HepG2 (cell line): ENCODE data around the gene XAF1. TPM values are rescaled to one million over a fixed set of nuclear protein-coding genes. Genes with fewer than 3 reads are reported as not detected.

Source experiments
- BRD4 ChIP-seq: sonication (generic); formaldehyde crosslinking; IDR thresholded peaks from 2 replicates; pipeline ENCODE4 v1.4.0; 2020; ENCODE audit warnings: missing genetic modification reagents
- CEBPB ChIP-seq: IDR thresholded peaks from 2 replicates; pipeline ENCODE4 v1.6.1; 2011; ENCODE audit warnings: low read depth, low read length, improper control_type of control experiment, borderline replicate concordance
- GATAD2A ChIP-seq: IDR thresholded peaks from 2 replicates; pipeline ENCODE4 v1.6.1; 2016
- JUNB ChIP-seq: sonication (generic); formaldehyde crosslinking; IDR thresholded peaks from 2 replicates; pipeline ENCODE4 v1.8.0; 2022; ENCODE audit warnings: missing genetic modification reagents, mild to moderate bottlenecking, borderline replicate concordance
- KAT2B ChIP-seq: fragments of 150-350 bp; IDR thresholded peaks from 2 replicates; pipeline ENCODE4 v1.6.1; 2014; ENCODE audit warnings: low read depth, low read length, borderline replicate concordance
- NR2F6 ChIP-seq, 2 experiments: IDR thresholded peaks; 2 replicates each; pipeline ENCODE4 v1.6.1; 2016; ENCODE audit warnings: antibody characterized with exemption in 1 of 2, mild to moderate bottlenecking in 1 of 2
- POLR2AphosphoS2 ChIP-seq: IDR thresholded peaks from 2 replicates; pipeline ENCODE4 v1.6.1; 2011; ENCODE audit warnings: low read depth, low read length, improper control_type of control experiment
- ZNF17 ChIP-seq: sonication (generic); formaldehyde crosslinking; IDR thresholded peaks from 2 replicates; pipeline ENCODE4 v1.5.0; 2020; ENCODE audit warnings: mild to moderate bottlenecking, missing genetic modification reagents
- ZNF225 ChIP-seq: sonication (generic); formaldehyde crosslinking; IDR thresholded peaks from 2 replicates; pipeline ENCODE4 v1.4.0; 2020; ENCODE audit warnings: mild to moderate bottlenecking, missing genetic modification reagents
- ZNF34 ChIP-seq: sonication (generic); formaldehyde crosslinking; IDR thresholded peaks from 2 replicates; pipeline ENCODE4 v1.4.0; 2020; ENCODE audit warnings: mild to moderate bottlenecking, missing genetic modification reagents, borderline replicate concordance
- ZNF430 ChIP-seq: sonication (generic); formaldehyde crosslinking; IDR thresholded peaks from 2 replicates; pipeline ENCODE4 v1.9.0; 2021; ENCODE audit warnings: mild to moderate bottlenecking, missing genetic modification reagents
- ZNF546 ChIP-seq: sonication (generic); formaldehyde crosslinking; conservative IDR thresholded peaks from 2 replicates; pipeline ENCODE4 v1.8.1; 2023; ENCODE audit warnings: mild to moderate bottlenecking, missing genetic modification reagents
- ZNF567 ChIP-seq: sonication (generic); formaldehyde crosslinking; IDR thresholded peaks from 2 replicates; pipeline ENCODE4 v1.8.1; 2023; ENCODE audit warnings: mild to moderate bottlenecking, missing genetic modification reagents, borderline replicate concordance
- ZNF773 ChIP-seq: sonication (generic); formaldehyde crosslinking; IDR thresholded peaks from 2 replicates; pipeline ENCODE4 v1.4.0; 2020; ENCODE audit warnings: missing genetic modification reagents, borderline replicate concordance
- ZNF788 ChIP-seq: sonication (generic); formaldehyde crosslinking; IDR thresholded peaks from 2 replicates; pipeline ENCODE4 v1.5.0; 2020; ENCODE audit warnings: mild to moderate bottlenecking, missing genetic modification reagents, borderline replicate concordance
- polyA plus RNA-seq, 8 experiments: library from polyadenylated mRNA; depleted of rRNA in 3 of 8; stranded (reverse) in 7 of 8; unstranded in 1 of 8; fragments of >200 nt; fragmentation: Illumina TruSeq in 4 of 8; extraction: Trizol in 4 of 8; gene quantifications; 2 replicates each; pipeline versions ENCODE4 v1.2.1 to v1.2.3, GENCODE V29; 2011 to 2016; ENCODE audit warnings: low read depth in 4 of 8, missing spikeins in 1 of 8, mixed read lengths in 1 of 8; ENCODE audit not compliant: insufficient read depth in 1 of 8
- total RNA-seq, 5 experiments: library from RNA; depleted of rRNA; stranded (reverse); fragments of >200 nt; fragmentation: Illumina TruSeq; extraction: Trizol; gene quantifications; 2 replicates each; pipeline ENCODE4 v1.2.3, GENCODE V29; 2016; ENCODE audit warnings: low read depth in 1 of 5
- TF ChIP-seq, protein P1 (sequence below): IDR thresholded peaks from 2 replicates; pipeline ENCODE4 v1.6.1; 2016; ENCODE audit warnings: missing genetic modification reagents, missing compliant biosample characterization
- TF ChIP-seq, protein P2 (sequence below): sonication (generic); formaldehyde crosslinking; conservative IDR thresholded peaks from 2 replicates; pipeline ENCODE4 v1.8.1; 2023; ENCODE audit warnings: missing genetic modification reagents
- TF ChIP-seq, protein P3 (sequence below): sonication (generic); formaldehyde crosslinking; conservative IDR thresholded peaks from 2 replicates; pipeline ENCODE4 v1.4.0; 2020; ENCODE audit warnings: missing genetic modification reagents
- TF ChIP-seq, protein P4 (sequence below): fragments of 450-650 bp; IDR thresholded peaks from 2 replicates; pipeline ENCODE4 v1.6.1; 2017; ENCODE audit warnings: mild to moderate bottlenecking

The XAF1 gene
- total and polyA plus RNA-seq, 2 of the 13 experiments (the other 11 are each of a cell fraction or from before 2014, with no cell fraction given): 1.2 to 2.4 TPM

DNA sequence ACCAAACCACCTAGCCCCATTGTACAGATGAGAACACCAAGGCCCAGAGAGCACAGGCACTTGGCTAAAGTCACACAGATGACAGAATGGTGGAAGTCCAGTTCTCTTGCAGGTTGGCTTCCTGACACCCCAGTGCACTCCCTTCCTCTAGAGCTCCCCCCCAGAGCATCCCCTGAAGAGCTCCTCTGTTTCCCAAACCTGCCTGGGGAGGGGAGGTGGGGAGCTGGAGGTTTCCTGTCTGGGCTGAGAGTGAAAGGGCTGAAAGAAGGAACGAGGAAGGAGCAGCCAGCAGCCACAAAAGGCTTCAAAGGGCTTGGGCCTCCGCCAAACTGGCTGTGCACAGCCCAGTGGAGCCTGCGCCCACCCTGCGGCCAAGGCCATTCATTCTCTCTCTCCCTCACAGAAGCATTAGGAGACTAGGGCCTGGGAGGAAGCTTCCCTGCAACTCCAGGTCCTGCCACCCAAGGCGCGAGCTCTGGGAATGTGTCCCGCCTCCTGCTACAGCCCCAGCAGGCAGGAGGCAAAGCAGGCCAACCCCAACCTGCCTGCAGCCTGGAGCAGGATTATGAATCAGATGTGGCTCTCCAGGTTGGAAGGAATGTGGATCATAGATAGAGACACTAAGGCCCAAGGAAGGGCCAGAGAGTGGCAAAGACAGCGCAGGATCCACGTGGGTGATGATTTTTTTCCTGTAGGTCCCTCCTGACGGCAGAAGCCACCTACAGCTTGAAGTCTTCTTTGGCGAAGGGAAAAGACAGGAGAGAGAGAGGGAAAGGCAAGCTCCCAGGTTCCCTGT, 43.6 kb upstream of the XAF1 start (continued):
- no peak for TF ChIP-seq ZNF225 (CRISPR knock-in tag)
- TF ChIP-seq BRD4 (CRISPR knock-in tag): 0 out of 2 replicates have a peak, but pooled peaks have one; percentile 24
- no peak for TF ChIP-seq ZNF17 (CRISPR knock-in tag)
- TF ChIP-seq NR2F6 (IDR thresholded peaks at IDR 0.05): no peak
- peak; percentile 32; the same call in 1 of the 2 replicates for TF ChIP-seq NR2F6 (CRISPR knock-in tag; IDR thresholded peaks at IDR 0.05)
- TF ChIP-seq ZNF773 (CRISPR knock-in tag): peak; percentile 75; the same call in 1 of the 2 replicates
- TF ChIP-seq, protein P1, sequence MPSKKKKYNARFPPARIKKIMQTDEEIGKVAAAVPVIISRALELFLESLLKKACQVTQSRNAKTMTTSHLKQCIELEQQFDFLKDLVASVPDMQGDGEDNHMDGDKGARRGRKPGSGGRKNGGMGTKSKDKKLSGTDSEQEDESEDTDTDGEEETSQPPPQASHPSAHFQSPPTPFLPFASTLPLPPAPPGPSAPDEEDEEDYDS (CRISPR knock-in tag): 0 out of 2 replicates have a peak, but pooled peaks have one; percentile 3
- no peak for TF ChIP-seq KAT2B
- TF ChIP-seq ZNF546 (CRISPR knock-in tag): 0 out of 2 replicates have a peak, but pooled peaks have one; percentile 21
- TF ChIP-seq POLR2AphosphoS2: no peak
- TF ChIP-seq, protein P2, sequence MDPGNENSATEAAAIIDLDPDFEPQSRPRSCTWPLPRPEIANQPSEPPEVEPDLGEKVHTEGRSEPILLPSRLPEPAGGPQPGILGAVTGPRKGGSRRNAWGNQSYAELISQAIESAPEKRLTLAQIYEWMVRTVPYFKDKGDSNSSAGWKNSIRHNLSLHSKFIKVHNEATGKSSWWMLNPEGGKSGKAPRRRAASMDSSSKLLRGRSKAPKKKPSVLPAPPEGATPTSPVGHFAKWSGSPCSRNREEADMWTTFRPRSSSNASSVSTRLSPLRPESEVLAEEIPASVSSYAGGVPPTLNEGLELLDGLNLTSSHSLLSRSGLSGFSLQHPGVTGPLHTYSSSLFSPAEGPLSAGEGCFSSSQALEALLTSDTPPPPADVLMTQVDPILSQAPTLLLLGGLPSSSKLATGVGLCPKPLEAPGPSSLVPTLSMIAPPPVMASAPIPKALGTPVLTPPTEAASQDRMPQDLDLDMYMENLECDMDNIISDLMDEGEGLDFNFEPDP (CRISPR knock-in tag): no peak
- peak; percentile 64; the same call in 1 of the 2 replicates for TF ChIP-seq GATAD2A (CRISPR knock-in tag)
- TF ChIP-seq, protein P3, sequence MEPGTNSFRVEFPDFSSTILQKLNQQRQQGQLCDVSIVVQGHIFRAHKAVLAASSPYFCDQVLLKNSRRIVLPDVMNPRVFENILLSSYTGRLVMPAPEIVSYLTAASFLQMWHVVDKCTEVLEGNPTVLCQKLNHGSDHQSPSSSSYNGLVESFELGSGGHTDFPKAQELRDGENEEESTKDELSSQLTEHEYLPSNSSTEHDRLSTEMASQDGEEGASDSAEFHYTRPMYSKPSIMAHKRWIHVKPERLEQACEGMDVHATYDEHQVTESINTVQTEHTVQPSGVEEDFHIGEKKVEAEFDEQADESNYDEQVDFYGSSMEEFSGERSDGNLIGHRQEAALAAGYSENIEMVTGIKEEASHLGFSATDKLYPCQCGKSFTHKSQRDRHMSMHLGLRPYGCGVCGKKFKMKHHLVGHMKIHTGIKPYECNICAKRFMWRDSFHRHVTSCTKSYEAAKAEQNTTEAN (CRISPR knock-in tag): peak; percentile 74
- TF ChIP-seq ZNF567 (CRISPR knock-in tag): no peak
- TF ChIP-seq ZNF788 (CRISPR knock-in tag): 0 out of 2 replicates have a peak, but pooled peaks have one; percentile 33
- TF ChIP-seq CEBPB: no peak
- no peak for TF ChIP-seq ZNF430 (CRISPR knock-in tag)
- TF ChIP-seq, protein P4, sequence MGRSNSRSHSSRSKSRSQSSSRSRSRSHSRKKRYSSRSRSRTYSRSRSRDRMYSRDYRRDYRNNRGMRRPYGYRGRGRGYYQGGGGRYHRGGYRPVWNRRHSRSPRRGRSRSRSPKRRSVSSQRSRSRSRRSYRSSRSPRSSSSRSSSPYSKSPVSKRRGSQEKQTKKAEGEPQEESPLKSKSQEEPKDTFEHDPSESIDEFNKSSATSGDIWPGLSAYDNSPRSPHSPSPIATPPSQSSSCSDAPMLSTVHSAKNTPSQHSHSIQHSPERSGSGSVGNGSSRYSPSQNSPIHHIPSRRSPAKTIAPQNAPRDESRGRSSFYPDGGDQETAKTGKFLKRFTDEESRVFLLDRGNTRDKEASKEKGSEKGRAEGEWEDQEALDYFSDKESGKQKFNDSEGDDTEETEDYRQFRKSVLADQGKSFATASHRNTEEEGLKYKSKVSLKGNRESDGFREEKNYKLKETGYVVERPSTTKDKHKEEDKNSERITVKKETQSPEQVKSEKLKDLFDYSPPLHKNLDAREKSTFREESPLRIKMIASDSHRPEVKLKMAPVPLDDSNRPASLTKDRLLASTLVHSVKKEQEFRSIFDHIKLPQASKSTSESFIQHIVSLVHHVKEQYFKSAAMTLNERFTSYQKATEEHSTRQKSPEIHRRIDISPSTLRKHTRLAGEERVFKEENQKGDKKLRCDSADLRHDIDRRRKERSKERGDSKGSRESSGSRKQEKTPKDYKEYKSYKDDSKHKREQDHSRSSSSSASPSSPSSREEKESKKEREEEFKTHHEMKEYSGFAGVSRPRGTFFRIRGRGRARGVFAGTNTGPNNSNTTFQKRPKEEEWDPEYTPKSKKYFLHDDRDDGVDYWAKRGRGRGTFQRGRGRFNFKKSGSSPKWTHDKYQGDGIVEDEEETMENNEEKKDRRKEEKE: no peak
- peak; percentile 60 for TF ChIP-seq ZNF34 (CRISPR knock-in tag)
- no peak for TF ChIP-seq JUNB (CRISPR knock-in tag)
